ENCODE data around the gene PKNOX1. TPM values are rescaled to one million over a fixed set of nuclear protein-coding genes. Genes with fewer than 3 reads are reported as not detected.

The PKNOX1 gene
- total RNA-seq, 1 experiment from 2014 or later = 12.7 TPM

DNA sequence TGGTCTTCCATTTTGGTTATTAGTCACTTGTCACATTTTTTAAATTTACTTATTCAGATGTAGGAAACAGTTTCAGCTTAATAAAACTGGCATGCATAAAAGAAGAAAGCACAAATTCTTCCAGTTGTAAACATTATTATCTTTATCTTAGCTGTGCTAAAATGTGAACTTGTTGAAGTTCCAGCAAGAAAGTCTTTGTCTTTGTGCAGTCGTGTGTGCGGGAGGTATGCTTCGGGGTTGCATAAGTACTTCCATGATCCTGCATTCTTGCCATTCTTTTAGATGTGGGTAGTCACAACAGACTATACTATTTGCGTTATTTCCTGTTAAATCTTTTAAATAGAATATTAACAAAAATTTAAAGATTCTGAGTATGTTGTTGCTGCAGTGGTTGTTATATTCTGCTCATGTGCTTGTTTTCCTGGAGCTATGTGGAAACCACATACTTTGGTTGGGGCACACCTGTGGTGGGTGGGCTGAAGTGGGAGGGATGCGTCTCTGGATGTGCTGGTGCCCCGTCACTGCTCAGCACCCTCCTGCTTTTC, 51.3 kb downstream of the PKNOX1 start:
- Histone ChIP-seq H3K9me2 (ENCODE audit: insufficient read depth) (no peaks in the 10 kb centered on the region), H3K4me2 (ENCODE audit: low read length) (no peak overlapping the region), H3K4me3 (replicated peaks in 1 of 2; ENCODE audit: low read depth in 1 of 2, low read length in 2 of 2) (no peak overlapping the region), H3K27ac (ENCODE audit: low read depth, low read length) (no peak overlapping the region), H3K27me3 (ENCODE audit: insufficient read depth, low read length) (no peaks in the 10 kb centered on the region), H3K79me2 (ENCODE audit: insufficient read depth, low read length) (no peaks in the 10 kb centered on the region), H3K9ac (ENCODE audit: low read length) (no peak overlapping the region), H3K4me1 (ENCODE audit: control insufficient read depth in 1 of 2, insufficient read depth in 2 of 2, low read length in 2 of 2) (no peaks in the 10 kb centered on the region), H2AFZ (ENCODE audit: low read depth, low read length, poor library complexity, severe bottlenecking) (no peak overlapping the region), H4K20me1 (ENCODE audit: insufficient read depth) (no peaks in the 10 kb centered on the region), H3K9me3 (ENCODE audit: control insufficient read depth in 1 of 2, insufficient read depth in 1 of 2, low read depth in 1 of 2, low read length in 2 of 2) (no peaks in the 10 kb centered on the region), H3K36me3 (ENCODE audit: control insufficient read depth in 1 of 2, insufficient read depth in 2 of 2, low read length in 2 of 2) (0 out of 4 replicates have a peak, but pooled peaks cover 3 to 6% of the 10 kb centered on the region in 2 experiments)
- intact Hi-C loops (cut with micrococcal nuclease) = no loop called here
- BruUV-seq (replicated peaks) = no TSS peak
- POLR2A ChIA-PET = no interaction called here
- CTCF ChIA-PET = no interaction called here
- DNase-seq (ENCODE audit: low read depth, low spot score) (no peak), ATAC-seq (no peak)
- TF ChIP-seq ELF1 (IDR thresholded peaks at IDR 0.05; ENCODE audit: borderline replicate concordance, low read depth) (no peak), EZH2phosphoT487 (IDR thresholded peaks at IDR 0.05; ENCODE audit: borderline replicate concordance) (no peak), EZH2 (IDR thresholded peaks at IDR 0.05) (no peak), TCF7L2 (IDR thresholded peaks at IDR 0.05; ENCODE audit: borderline replicate concordance, extremely low read depth, insufficient read depth, insufficient read length) (no peak), POLR2A (IDR thresholded peaks at IDR 0.05; ENCODE audit: borderline replicate concordance, extremely low read depth, insufficient read depth, insufficient read length) (no peak), ZFX (IDR thresholded peaks at IDR 0.05) (no peak), CEBPB (IDR thresholded peaks at IDR 0.05; ENCODE audit: low read depth) (no peak), FOSL1 (IDR thresholded peaks at IDR 0.05; ENCODE audit: low read depth) (no peak)
- TF ChIP-seq, protein P1, sequence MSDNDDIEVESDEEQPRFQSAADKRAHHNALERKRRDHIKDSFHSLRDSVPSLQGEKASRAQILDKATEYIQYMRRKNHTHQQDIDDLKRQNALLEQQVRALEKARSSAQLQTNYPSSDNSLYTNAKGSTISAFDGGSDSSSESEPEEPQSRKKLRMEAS (IDR thresholded peaks at IDR 0.05) = no peak
- TF ChIP-seq, protein P2, sequence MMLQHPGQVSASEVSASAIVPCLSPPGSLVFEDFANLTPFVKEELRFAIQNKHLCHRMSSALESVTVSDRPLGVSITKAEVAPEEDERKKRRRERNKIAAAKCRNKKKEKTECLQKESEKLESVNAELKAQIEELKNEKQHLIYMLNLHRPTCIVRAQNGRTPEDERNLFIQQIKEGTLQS (IDR thresholded peaks at IDR 0.05) = no peak
- RAD21 ChIA-PET (ENCODE audit: low non-redundant PET in 1 of 2, low total read pairs in 2 of 2, uncharacterized antibody in 2 of 2, unreplicated experiment in 2 of 2) = no interaction called here

Data from HCT116 (cell line).